Activated CD4-positive, alpha-beta T cell treated with anti-CD3 and anti-CD28 coated beads, Interleukin-2, amount 50 U/mL, for 1 hour (primary cell): ENCODE measurements around the gene CENPP.

Source experiments
- DNase-seq: peaks from one replicate; pipeline ENCODE4 v3.0.0-alpha.2; 2020

CENPP gene

DNA sequence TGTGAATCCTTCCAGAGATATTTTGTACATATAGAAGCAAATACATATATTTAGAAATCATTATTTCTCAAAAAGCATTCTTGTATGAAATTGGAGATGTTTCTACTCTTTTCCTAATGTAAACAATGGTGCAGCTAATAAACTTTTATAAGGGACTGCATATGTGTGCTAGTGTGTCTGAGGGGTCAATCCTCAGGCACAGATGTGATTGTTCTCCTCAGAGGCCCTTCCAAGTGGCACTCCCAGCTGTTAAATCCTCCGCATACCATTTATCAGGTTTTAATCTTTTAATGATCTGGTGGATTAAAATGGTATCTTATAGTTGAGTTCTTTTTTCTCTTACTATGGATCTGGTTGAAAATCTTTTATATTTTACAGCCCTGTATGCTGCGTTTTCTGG lies 104.1 kb downstream of the CENPP start:
- DNase-seq = no peak

GRCh38 chr9:92432350-92432749 lies 106.6 kb downstream of the CENPP start:
- DNase-seq = no peak

DNA sequence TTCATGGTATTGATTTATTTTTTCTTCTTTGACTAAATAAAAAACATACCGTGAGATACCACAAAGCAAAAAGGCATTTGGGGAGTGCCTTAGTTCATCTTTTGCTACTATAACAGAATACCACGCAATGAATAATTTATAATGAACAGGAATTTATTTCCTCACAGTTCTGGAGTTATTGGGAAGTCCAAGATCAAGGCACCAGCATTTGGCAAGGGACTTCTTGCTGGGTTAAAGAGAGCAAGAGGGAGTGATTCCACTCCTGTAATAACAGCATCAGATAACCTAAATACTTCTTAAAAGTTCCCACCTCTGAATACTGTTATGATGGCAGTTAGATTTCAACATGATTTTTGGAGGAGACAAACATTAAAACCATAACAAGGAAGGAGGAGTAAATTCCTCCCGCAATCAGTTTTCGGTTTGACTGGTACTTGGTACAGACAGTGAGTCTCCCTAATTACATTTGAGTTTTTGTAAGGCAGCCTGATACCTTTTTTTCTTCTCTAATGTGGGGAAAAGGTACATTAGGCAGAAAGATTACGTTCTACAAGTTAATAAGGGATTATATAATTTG lies 107.3 kb downstream of the CENPP start:
- DNase-seq = no peak

GRCh38 chr9:92435263-92435662 lies 109.5 kb downstream of the CENPP start:
- DNase-seq = no peak

GRCh38 chr9:92438900-92439526 lies 113.3 kb downstream of the CENPP start:
- no peak for DNase-seq

DNA sequence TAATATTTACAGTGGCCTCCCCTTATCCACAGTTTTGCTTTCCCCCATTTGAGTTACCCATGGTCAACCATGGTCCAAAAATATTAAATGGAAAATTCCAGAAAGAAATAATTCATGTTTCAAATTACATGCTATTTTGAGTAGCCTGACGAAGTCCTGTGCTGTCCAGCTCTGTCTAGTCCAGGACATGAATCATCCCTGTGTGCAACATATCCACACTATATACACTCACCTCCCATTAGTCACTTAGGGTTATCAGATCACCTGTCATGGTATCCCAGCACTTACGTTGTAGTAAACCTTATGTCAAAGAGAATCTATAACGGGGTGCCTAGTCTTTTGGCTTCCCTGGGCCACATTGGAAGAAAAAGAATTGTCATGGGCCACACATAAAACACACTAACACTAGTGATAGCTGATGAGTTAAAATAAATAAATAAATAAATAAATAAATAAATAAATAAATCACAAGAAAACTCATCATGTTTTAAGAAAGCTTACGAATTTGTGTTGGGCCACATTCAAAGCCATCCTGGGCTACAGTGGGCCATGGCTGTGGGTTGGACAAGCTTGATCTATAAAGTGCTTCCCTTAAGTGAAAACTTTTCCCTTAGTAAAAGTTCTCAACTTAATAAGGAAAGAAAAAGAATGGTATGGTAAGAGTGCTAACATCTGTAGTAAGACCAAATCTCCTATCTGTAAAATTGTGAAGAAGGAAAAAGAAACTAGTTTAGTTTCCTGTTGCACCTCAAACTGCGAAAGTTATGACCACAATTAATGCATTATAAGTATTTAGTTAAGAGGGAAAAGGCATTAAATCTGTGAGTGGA lies 114.4 kb downstream of the CENPP start:
- no peak for DNase-seq

GRCh38 chr9:92440751-92441046 lies 114.9 kb downstream of the CENPP start:
- no peak for DNase-seq

GRCh38 chr9:92444841-92445240 lies 119.1 kb downstream of the CENPP start:
- no peak for DNase-seq

GRCh38 chr9:92446536-92446935 lies 120.8 kb downstream of the CENPP start:
- DNase-seq = no peak

DNA sequence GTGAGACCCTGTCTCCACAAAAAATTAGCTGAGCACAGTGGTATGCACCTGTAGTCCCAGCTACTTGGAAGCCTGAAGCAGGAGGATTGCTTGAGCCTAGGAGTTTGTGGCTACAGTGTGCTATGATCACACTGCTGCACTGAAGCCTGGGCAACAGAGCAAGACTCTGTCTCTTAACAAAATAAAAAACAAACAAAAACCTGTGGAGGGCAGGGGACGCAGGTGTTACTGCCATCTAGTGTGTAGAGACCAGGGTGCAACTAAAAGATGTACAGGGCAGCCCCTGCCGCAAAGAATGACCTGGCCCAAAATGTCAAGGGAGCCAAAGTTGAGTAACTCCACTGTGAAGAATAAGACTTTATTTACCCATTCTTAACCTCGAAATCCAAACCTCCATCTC lies 129.5 kb downstream of the CENPP start:
- no peak for DNase-seq

- DNase-seq = no peak
These were observed 131.8 kb downstream of the CENPP start for GRCh38 chr9:92457576-92457975.

- DNase-seq = no peak
These were observed 137.6 kb downstream of the CENPP start for GRCh38 chr9:92463387-92463786.

DNA sequence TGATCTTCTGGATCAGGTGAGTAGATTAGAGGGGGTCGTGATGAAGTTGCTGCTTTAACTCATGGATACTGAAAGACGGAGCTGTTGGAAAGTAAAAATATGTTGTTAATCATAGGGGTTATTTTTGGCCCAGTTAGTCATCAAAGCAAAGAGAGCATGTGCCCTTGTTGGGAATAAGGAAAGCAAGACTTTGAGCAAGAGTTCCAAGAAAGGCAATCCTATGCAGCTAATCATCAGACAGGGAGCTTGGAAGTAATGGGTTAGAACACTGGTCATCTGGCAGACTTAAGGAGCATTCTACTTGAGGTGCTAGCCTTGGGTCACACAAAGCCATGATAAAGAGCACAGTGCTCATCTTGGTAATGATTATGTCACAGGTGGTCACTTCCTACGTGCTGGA lies 138.2 kb downstream of the CENPP start:
- no peak for DNase-seq

DNA sequence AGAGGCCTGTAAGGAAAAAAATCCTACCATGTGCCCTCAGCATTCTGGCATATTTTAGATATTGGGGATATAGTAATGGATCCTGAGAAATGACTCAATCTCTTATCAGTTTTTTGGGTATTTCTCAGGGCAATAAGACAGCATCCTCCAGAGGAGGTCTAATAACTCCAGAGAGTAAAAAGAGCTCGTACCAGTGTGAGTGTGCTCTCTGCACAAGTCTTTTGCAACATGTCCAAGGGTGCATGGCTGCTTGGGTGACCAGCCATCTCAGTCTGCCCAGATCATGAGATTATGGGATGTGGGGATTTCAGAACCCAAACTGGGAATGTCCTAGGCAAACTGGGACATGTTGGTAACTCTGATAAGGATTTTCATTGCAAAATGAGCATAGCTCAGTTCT lies 141.3 kb downstream of the CENPP start:
- no peak for DNase-seq

- no peak for DNase-seq
These were observed 141.8 kb downstream of the CENPP start for GRCh38 chr9:92467511-92467910.

GRCh38 chr9:92468206-92468605 lies 142.5 kb downstream of the CENPP start:
- no peak for DNase-seq

DNA sequence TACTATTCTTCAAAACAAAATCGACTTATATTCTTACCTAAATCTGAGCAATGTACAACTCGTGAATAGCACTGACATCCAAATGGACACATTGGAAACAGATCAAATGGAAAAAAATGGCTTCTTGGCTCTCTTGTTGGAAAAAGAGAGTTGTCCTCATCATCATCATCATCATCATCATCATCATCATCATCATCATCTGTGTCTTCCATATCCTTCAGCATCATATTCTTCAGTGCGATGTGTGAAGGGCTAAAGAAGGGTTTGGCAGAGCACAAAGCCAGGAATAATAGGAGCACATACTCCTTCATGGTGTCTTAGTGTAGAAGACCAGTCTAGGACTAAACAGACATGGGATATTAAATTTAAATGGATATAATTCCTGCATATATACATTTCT lies 148.8 kb downstream of the CENPP start:
- DNase-seq = no peak

DNA sequence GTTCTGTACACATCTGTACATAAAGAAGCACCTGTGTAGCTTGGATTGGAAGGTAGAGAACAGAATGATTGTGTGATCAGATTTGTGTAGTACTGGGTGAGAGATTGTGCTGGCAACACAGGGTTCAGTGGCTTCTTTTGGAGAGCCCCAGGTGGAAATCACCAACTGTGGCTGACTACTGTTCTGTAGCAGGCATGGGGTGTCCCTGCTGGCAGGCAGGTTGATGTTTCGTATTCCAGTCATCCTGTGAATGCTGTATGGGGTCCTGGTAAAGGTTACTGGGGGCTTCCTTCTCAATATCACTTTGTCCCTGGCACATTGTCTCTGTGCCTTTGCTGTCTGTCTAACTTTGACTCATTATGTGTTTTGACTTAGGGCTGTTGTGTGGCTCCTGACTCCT lies 151.2 kb downstream of the CENPP start:
- DNase-seq = no peak

DNA sequence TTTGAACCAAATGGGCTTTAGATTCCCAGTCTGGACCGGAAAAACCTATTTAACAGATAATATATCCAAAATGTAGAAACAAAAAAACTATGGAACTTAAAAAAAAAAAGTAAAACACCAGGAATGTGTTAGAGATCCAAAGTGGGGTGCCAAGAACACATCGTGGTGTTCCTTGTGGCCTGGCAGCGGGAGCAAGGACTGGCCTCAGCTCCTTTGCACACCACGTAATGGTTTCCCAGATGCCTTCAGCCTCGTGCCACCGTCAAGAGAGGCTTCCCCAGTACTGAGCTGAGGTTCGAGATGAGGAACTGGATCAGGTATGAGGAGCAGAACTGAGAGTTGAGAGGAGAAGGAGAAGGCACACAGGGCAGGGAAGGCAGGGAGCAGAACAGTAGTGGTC lies 153.0 kb downstream of the CENPP start:
- DNase-seq = no peak

DNA sequence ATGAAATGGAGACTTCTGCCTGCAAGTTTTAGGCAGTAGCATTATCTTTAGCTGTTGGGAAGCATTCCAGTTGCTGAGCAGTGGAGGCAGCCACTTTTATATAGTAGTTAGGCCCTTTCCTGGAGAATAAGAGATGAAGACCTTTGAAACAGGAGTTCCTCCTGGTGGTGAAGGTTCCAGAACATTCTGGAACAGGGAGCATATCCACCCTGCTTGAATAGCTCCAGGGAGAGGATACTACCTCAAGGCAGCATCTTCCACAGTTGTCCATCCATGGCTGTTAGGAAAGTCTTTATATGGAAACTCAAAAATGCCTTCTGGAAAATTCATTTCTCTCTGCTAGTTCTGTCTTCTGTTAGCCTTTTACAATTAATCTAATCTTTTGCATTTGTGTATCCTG lies 153.6 kb downstream of the CENPP start:
- DNase-seq = no peak

DNA sequence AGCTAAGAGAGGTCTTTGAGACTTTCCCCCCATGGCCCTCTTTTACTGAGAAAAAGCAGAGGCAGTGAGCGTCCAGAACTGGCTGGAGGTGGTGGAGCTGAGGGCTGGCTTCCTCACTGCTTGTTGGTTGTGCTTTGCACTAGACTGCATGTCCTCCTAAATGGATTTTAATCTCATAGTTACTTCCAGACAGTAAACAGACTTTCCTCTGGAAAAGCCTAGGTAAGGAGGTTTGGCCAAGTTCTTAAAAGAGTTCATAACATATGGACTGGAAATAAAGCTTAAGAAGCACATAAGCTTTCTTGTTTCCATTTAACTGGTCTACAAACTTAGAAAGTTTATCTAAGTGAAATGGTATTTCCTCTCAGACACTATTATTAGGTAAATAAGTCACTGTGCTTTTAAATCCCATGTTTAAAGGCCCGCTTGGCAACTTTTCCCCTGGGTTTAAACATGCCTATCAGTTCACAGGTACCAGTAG lies 154.6 kb downstream of the CENPP start:
- no peak for DNase-seq

DNA sequence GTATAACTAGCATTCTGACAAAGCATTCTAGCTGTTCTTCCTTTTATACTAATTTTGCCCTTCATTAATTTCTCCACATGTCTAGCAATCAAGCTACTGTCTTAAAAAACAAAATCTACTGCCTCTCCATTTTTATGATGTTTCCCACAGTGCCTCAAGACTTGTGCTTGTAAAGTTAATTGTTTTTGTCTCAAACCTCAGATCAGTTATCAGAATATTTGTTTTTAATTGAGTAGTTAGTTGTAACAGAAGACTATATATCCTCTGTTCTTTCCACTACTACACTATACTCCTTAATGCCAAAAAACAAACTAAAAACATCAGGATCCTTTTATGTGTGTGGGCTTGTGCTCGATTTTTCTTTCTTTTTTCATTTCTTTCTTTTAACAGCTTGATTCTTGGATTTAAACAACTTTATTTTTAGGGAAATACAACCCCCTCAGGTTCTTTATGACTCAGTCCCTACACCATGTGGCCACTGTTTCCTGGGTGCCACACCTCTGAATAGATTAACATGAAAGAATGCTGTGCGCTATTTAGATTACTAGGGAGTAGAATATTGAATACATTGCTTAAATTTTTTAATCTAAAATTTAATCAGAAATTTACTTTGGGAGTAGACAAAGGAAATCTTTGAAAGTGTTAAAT lies 155.4 kb downstream of the CENPP start:
- no peak for DNase-seq

GRCh38 chr9:92482329-92482728 lies 156.6 kb downstream of the CENPP start, which contains the start of gene ASPN:
Gene ASPN (minus strand): TSS chr9:92482506.
- DNase-seq = no peak

DNA sequence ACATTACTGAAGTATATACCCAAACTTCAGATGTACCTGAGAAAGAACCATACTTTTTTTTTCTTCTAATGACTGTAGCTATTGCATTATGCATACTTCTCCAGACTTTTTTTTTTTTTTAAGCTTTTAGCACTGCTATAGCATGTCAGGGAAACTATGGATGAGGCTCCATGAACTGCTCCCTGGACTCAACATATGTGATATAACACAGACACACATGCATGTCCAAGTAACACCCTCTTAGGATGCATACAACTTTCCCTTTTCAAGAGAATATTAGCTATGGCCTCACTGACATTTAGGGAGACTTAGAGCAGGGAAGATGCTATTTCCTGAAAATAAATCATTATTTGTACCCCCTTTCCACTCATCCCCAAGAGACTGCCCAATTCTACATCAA lies 157.1 kb downstream of the CENPP start:
- DNase-seq = no peak
